Natural killer cell (primary cell): Measurements from ENCODE around the gene SRGAP3. TPM values are rescaled to one million over a fixed set of nuclear protein-coding genes. Genes with fewer than 3 reads are reported as not detected.

Experiments used
- ATAC-seq, 3 donors: fragments of 150-1000 bp in 2 of 3; fragments of 200-7000 bp in 1 of 3; cut with Tn5 transposase; 1 replicate in 1 of 3; 2 replicates in 2 of 3; pipeline ENCODE4 v1.10.0; 2021; ENCODE audit warnings: mild to moderate bottlenecking in 2 of 3, moderate library complexity in 2 of 3
- DNase-seq, 2 donors: peaks; one replicate each; pipeline versions ENCODE4 v3.0.0 to v3.0.0-alpha.2; 2013 to 2021; ENCODE audit warnings: mixed read lengths in 1 of 2
- H3K27ac ChIP-seq: one replicate; pipeline ENCODE4 v1.5.1; 2013; ENCODE audit warnings: mild to moderate bottlenecking, low read length
- H3K27me3 ChIP-seq: one replicate; pipeline ENCODE4 v1.6.1; 2013; ENCODE audit warnings: low read length; ENCODE audit not compliant: control insufficient read depth, insufficient read depth
- H3K36me3 ChIP-seq: one replicate; pipeline ENCODE4 v1.6.1; 2013; ENCODE audit warnings: low read length; ENCODE audit not compliant: control insufficient read depth, insufficient read depth
- H3K4me1 ChIP-seq: one replicate; pipeline ENCODE4 v1.6.1; 2013; ENCODE audit warnings: low read length; ENCODE audit not compliant: control insufficient read depth, insufficient read depth
- H3K4me3 ChIP-seq: one replicate; pipeline ENCODE4 v1.5.1; 2013; ENCODE audit warnings: low read length
- H3K9me3 ChIP-seq: one replicate; pipeline ENCODE4 v1.6.1; 2013; ENCODE audit warnings: low read length; ENCODE audit not compliant: control insufficient read depth, insufficient read depth
- H3K27ac Mint-ChIP-seq, 2 donors: one replicate each; pipeline ENCODE4 v1.8.0; 2022; ENCODE audit warnings: mild to moderate bottlenecking in 2 of 2, mixed read lengths in 2 of 2, moderate library complexity in 1 of 2
- H3K27me3 Mint-ChIP-seq, 2 donors: one replicate each; pipeline ENCODE4 v1.8.0; 2022; ENCODE audit warnings: low read depth in 2 of 2, mixed read lengths in 2 of 2
- H3K36me3 Mint-ChIP-seq: one replicate; pipeline ENCODE4 v1.8.0; 2022; ENCODE audit warnings: mixed read lengths
- H3K4me1 Mint-ChIP-seq, 2 donors: one replicate each; pipeline ENCODE4 v1.8.0; 2022; ENCODE audit warnings: mixed read lengths in 2 of 2
- H3K4me3 Mint-ChIP-seq: one replicate; pipeline ENCODE4 v1.8.0; 2022; ENCODE audit warnings: mild to moderate bottlenecking, moderate library complexity, mixed read lengths
- H3K9me3 Mint-ChIP-seq, 2 donors: one replicate each; pipeline ENCODE4 v1.8.0; 2022; ENCODE audit warnings: mixed read lengths in 2 of 2
- CTCF ChIP-seq: fragments of 200-600 bp; IDR thresholded peaks from one replicate; pipeline ENCODE4 v1.8.0; 2022; ENCODE audit warnings: antibody characterized with exemption
- WGBS: methylation state at CpG from one replicate; pipeline ENCODE4 v1.1.7; 2013; ENCODE audit warnings: missing lambda C conversion rate; ENCODE audit not compliant: insufficient coverage; 5-methylcytosine and 5-hydroxymethylcytosine counted together
- intact Hi-C: fragments of 100-400 bp; cut with micrococcal nuclease; formaldehyde crosslinking; loops from one replicate; pipeline ENCODE4 v1.14.2; 2022
- total RNA-seq, 4 donors: library from RNA; stranded (reverse); fragments of 120-200 nt in 1 of 4; gene quantifications; one replicate each; pipeline versions ENCODE4 v1.2.3 to v1.2.4, GENCODE V29; 2013 to 2022

The SRGAP3 gene
- total RNA-seq, 3 donors from 2014 or later (not counting 1 experiment from before 2014, with no cell fraction given): 2.5 to 14.9 (median 3.0) TPM

DNA sequence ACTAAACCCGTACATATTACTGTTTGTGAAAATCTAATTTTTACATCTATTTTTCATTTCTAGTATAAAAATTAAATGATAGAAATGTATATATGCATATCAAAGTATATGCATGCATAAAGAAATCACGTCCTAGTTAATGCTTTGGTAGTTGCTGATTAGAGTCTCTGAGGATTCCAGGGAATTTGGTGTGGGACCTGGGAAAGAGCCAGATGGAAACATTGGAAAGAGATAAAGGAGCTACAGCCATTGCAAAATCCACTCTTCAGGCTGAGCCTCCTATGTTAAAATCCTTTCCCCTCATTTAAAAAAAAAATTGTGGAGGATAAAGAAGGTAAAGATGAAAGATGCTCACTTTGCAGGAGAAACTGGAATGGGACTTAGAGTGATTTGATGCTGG, 134.1 kb downstream of the SRGAP3 start:
- Histone ChIP-seq H3K4me1 (no peaks in the 10 kb centered on the region), H3K36me3 (no peaks in the 10 kb centered on the region), H3K4me3 (no peak overlapping the region), H3K27ac (no peak overlapping the region), H3K27me3 (no peaks in the 10 kb centered on the region), H3K9me3 (no peaks in the 10 kb centered on the region)
- no peak for TF ChIP-seq CTCF
- intact Hi-C loops: no loop called here
- Mint-ChIP-seq H3K4me1 (no peaks in the 10 kb centered on the region), H3K36me3 (no peaks in the 10 kb centered on the region), H3K4me3 (no peak overlapping the region), H3K27ac (no peak overlapping the region), H3K9me3 (no peaks in the 10 kb centered on the region), H3K27me3 (no peaks in the 10 kb centered on the region)
- no peak for ATAC-seq
- 100% methylated on average over 1 of the region's 2 CpGs for WGBS
- DNase-seq: no peak

GRCh38 chr3:9113040-9113439, 136.4 kb downstream of the SRGAP3 start:
- no peak for TF ChIP-seq CTCF
- intact Hi-C loops: no loop called here
- Histone ChIP-seq H3K4me1 (no peaks in the 10 kb centered on the region), H3K27ac (no peak overlapping the region), H3K9me3 (no peaks in the 10 kb centered on the region), H3K4me3 (no peak overlapping the region), H3K36me3 (no peaks in the 10 kb centered on the region), H3K27me3 (no peaks in the 10 kb centered on the region)
- no peaks in the 10 kb centered on the region for H3K36me3 Mint-ChIP-seq
- no peak for ATAC-seq
- no peak overlapping the region for H3K27ac Mint-ChIP-seq
- WGBS: 83% methylated on average over 4 of the region's 4 CpGs
- H3K9me3 Mint-ChIP-seq: no peaks in the 10 kb centered on the region
- peaks cover 0 to 4% of the 10 kb centered on the region in 2 donors for H3K27me3 Mint-ChIP-seq
- H3K4me3 Mint-ChIP-seq: no peak overlapping the region
- H3K4me1 Mint-ChIP-seq: no peaks in the 10 kb centered on the region
- no peak for DNase-seq

- 87% methylated on average over 5 of the region's 5 CpGs for WGBS
- ATAC-seq (no peak), DNase-seq (no peak)
- no peaks in the 10 kb centered on the region for H3K4me1 Mint-ChIP-seq
- TF ChIP-seq CTCF: no peak
- H3K4me3 Mint-ChIP-seq: no peak overlapping the region
- no peaks in the 10 kb centered on the region for H3K9me3 Mint-ChIP-seq
- H3K27me3 Mint-ChIP-seq: peaks cover 0 to 4% of the 10 kb centered on the region in 2 donors
- no peak overlapping the region for H3K27ac ChIP-seq
- intact Hi-C loops: no loop called here
- H3K36me3 Mint-ChIP-seq: no peaks in the 10 kb centered on the region
- H3K9me3 ChIP-seq: no peaks in the 10 kb centered on the region
- no peaks in the 10 kb centered on the region for H3K36me3 ChIP-seq
- no peaks in the 10 kb centered on the region for H3K4me1 ChIP-seq
- no peaks in the 10 kb centered on the region for H3K27me3 ChIP-seq
- H3K4me3 ChIP-seq: no peak overlapping the region
- no peak overlapping the region for H3K27ac Mint-ChIP-seq
These were observed 137.6 kb downstream of the SRGAP3 start for GRCh38 chr3:9111866-9112265.

GRCh38 chr3:9111417-9111816, 138.0 kb downstream of the SRGAP3 start:
- WGBS: 96% methylated on average over 7 of the region's 7 CpGs

More at GRCh38 chr3:9111417-9111816, 138.0 kb downstream of the SRGAP3 start:
- Mint-ChIP-seq H3K27ac (no peak overlapping the region), H3K36me3 (no peaks in the 10 kb centered on the region), H3K4me3 (no peak overlapping the region), H3K27me3 (peaks cover 0 to 4% of the 10 kb centered on the region in 2 donors), H3K9me3 (no peaks in the 10 kb centered on the region), H3K4me1 (no peaks in the 10 kb centered on the region)
- no peaks in the 10 kb centered on the region for H3K9me3 ChIP-seq
- ATAC-seq: no peak
- no peak overlapping the region for H3K4me3 ChIP-seq
- H3K4me1 ChIP-seq: no peaks in the 10 kb centered on the region
- H3K36me3 ChIP-seq: no peaks in the 10 kb centered on the region
- no peak for TF ChIP-seq CTCF
- intact Hi-C loops: no loop called here
- H3K27me3 ChIP-seq: no peaks in the 10 kb centered on the region
- DNase-seq: no peak
- no peak overlapping the region for H3K27ac ChIP-seq
